HG03280 (cell line): ENCODE data around the gene TOB2.

ENCODE experiments used
- ATAC-seq: cut with Tn5 transposase; IDR thresholded peaks from one replicate; pipeline ENCODE4 v1.9.1; 2021; ENCODE audit warnings: mild to moderate bottlenecking, moderate library complexity; ENCODE audit not compliant: unreplicated experiment

The TOB2 gene

GRCh38 chr22:41394012-41394356 is 52.6 kb downstream of the TOB2 start:
- ATAC-seq, result no peak

- no peak for ATAC-seq
These were observed 59.3 kb downstream of the TOB2 start for GRCh38 chr22:41387341-41387740.

GRCh38 chr22:41384128-41384527 is 62.5 kb downstream of the TOB2 start:
- ATAC-seq, result no peak
